ENCODE data around the gene WDR7. TPM values are rescaled to one million over a fixed set of nuclear protein-coding genes. Genes with fewer than 3 reads are reported as not detected.

WDR7 gene
- total and polyA plus RNA-seq, 3 experiments from 2014 or later, result 20.5 to 21.9 (median 20.6) TPM

GRCh38 chr18:57073501-57074187 is 422.5 kb downstream of the WDR7 start:
- Histone ChIP-seq H3K4me3 (ENCODE audit: low read length) (no peak overlapping the region), H3K9me3 (ENCODE audit: low read length) (no peaks in the 10 kb centered on the region), H3K27me3 (ENCODE audit: insufficient read depth, low read length, poor library complexity, severe bottlenecking) (no peaks in the 10 kb centered on the region), H3K36me3 (ENCODE audit: insufficient read depth, low read length) (no peaks in the 10 kb centered on the region), H3K4me1 (ENCODE audit: insufficient read depth, low read length) (peaks cover 11% of the 10 kb centered on the region), H3K27ac (ENCODE audit: low read depth, low read length) (no peak overlapping the region)
- no peak for DNase-seq
- Mint-ChIP-seq H3K4me3 (no peak overlapping the region), H3K9me3 (no peaks in the 10 kb centered on the region), H3K4me1 (peaks cover 12 to 23% (median 13%) of the 10 kb centered on the region in 3 donors), H3K27me3 (peaks cover 0 to 7% of the 10 kb centered on the region in 2 donors), H3K36me3 (no peaks in the 10 kb centered on the region), H3K27ac (no peak overlapping the region)
- ChIA-PET CTCF (no interaction called here), POLR2A (no interaction called here)

- ChIA-PET POLR2A (no interaction called here), CTCF (no interaction called here)
- peaks cover 2% of the 10 kb centered on the region in 2 donors for H3K27me3 Mint-ChIP-seq
- no peaks in the 10 kb centered on the region for H3K9me3 ChIP-seq (ENCODE audit: low read length)
- peaks cover 18 to 29% (median 21%) of the 10 kb centered on the region in 3 donors for H3K4me1 Mint-ChIP-seq
- H3K4me3 Mint-ChIP-seq, result peak overlapping the region in 1 of 7 donors; percentile 15
- no peaks in the 10 kb centered on the region for H3K36me3 ChIP-seq (ENCODE audit: insufficient read depth, low read length)
- H3K27ac Mint-ChIP-seq, result no peak overlapping the region
- no peak overlapping the region for H3K4me3 ChIP-seq (ENCODE audit: low read length)
- no peak for DNase-seq
- H3K36me3 Mint-ChIP-seq, result no peaks in the 10 kb centered on the region
- peaks cover 11% of the 10 kb centered on the region for H3K4me1 ChIP-seq (ENCODE audit: insufficient read depth, low read length)
- no peak overlapping the region for H3K27ac ChIP-seq (ENCODE audit: low read depth, low read length)
- H3K9me3 Mint-ChIP-seq, result no peaks in the 10 kb centered on the region
- no peaks in the 10 kb centered on the region for H3K27me3 ChIP-seq (ENCODE audit: insufficient read depth, low read length, poor library complexity, severe bottlenecking)
Measured at GRCh38 chr18:57075716-57076400, 424.7 kb downstream of the WDR7 start.

GRCh38 chr18:57077005-57077765 is 426.0 kb downstream of the WDR7 start:
- no peaks in the 10 kb centered on the region for H3K27me3 ChIP-seq (ENCODE audit: insufficient read depth, low read length, poor library complexity, severe bottlenecking)
- H3K27ac ChIP-seq (ENCODE audit: low read depth, low read length), result no peak overlapping the region
- no peak for DNase-seq
- H3K9me3 ChIP-seq (ENCODE audit: low read length), result no peaks in the 10 kb centered on the region
- Mint-ChIP-seq H3K4me3 (peak overlapping the region in 4 of 7 donors; percentile 24 to 83 (median 66)), H3K4me1 (peaks cover 18 to 29% (median 21%) of the 10 kb centered on the region in 3 donors), H3K9me3 (no peaks in the 10 kb centered on the region), H3K27me3 (peaks cover 2 to 4% of the 10 kb centered on the region in 2 donors), H3K27ac (peak overlapping the region in 4 of 8 donors; percentile 16 to 79 (median 48)), H3K36me3 (no peaks in the 10 kb centered on the region)
- ChIA-PET POLR2A (no interaction called here), CTCF (no interaction called here)
- no peaks in the 10 kb centered on the region for H3K36me3 ChIP-seq (ENCODE audit: insufficient read depth, low read length)
- peaks cover 11% of the 10 kb centered on the region for H3K4me1 ChIP-seq (ENCODE audit: insufficient read depth, low read length)
- H3K4me3 ChIP-seq (ENCODE audit: low read length), result no peak overlapping the region

- Mint-ChIP-seq H3K27me3 (peaks cover 2 to 4% of the 10 kb centered on the region in 2 donors), H3K4me1 (peaks cover 18 to 29% (median 21%) of the 10 kb centered on the region in 3 donors), H3K36me3 (no peaks in the 10 kb centered on the region), H3K4me3 (peak overlapping the region in 6 of 7 donors; percentile 19 to 83 (median 43)), H3K27ac (peak overlapping the region in 6 of 8 donors; percentile 3 to 79 (median 48)), H3K9me3 (peaks cover 0 to 4% (median 0%) of the 10 kb centered on the region in 5 donors)
- Histone ChIP-seq H3K9me3 (ENCODE audit: low read length) (no peaks in the 10 kb centered on the region), H3K4me1 (ENCODE audit: insufficient read depth, low read length) (peaks cover 11% of the 10 kb centered on the region), H3K4me3 (ENCODE audit: low read length) (no peak overlapping the region), H3K36me3 (ENCODE audit: insufficient read depth, low read length) (no peaks in the 10 kb centered on the region), H3K27me3 (ENCODE audit: insufficient read depth, low read length, poor library complexity, severe bottlenecking) (no peaks in the 10 kb centered on the region), H3K27ac (ENCODE audit: low read depth, low read length) (no peak overlapping the region)
- ChIA-PET POLR2A (no interaction called here), CTCF (no interaction called here)
- DNase-seq, result peak in 3 of 5 donors; percentile 6 to 57 (median 47)
Measured at GRCh38 chr18:57077786-57078552, 426.8 kb downstream of the WDR7 start.

- Histone ChIP-seq H3K36me3 (ENCODE audit: insufficient read depth, low read length) (no peaks in the 10 kb centered on the region), H3K4me1 (ENCODE audit: insufficient read depth, low read length) (peaks cover 11% of the 10 kb centered on the region), H3K9me3 (ENCODE audit: low read length) (no peaks in the 10 kb centered on the region), H3K4me3 (ENCODE audit: low read length) (no peak overlapping the region), H3K27me3 (ENCODE audit: insufficient read depth, low read length, poor library complexity, severe bottlenecking) (no peaks in the 10 kb centered on the region), H3K27ac (ENCODE audit: low read depth, low read length) (no peak overlapping the region)
- peaks cover 2 to 4% of the 10 kb centered on the region in 2 donors for H3K27me3 Mint-ChIP-seq
- ChIA-PET CTCF (no interaction called here), POLR2A (no interaction called here)
- peak overlapping the region in 1 of 8 donors; percentile 64 for H3K27ac Mint-ChIP-seq
- H3K4me3 Mint-ChIP-seq, result no peak overlapping the region
- H3K36me3 Mint-ChIP-seq, result no peaks in the 10 kb centered on the region
- no peak for DNase-seq
- H3K4me1 Mint-ChIP-seq, result peaks cover 18 to 31% (median 25%) of the 10 kb centered on the region in 3 donors
- peaks cover 0 to 7% (median 0%) of the 10 kb centered on the region in 5 donors for H3K9me3 Mint-ChIP-seq
Measured at GRCh38 chr18:57078614-57079013, 427.5 kb downstream of the WDR7 start.

GRCh38 chr18:57080479-57080878 is 429.3 kb downstream of the WDR7 start:
- no peak overlapping the region for H3K4me3 Mint-ChIP-seq
- DNase-seq, result no peak
- Histone ChIP-seq H3K27ac (ENCODE audit: low read depth, low read length) (no peak overlapping the region), H3K27me3 (ENCODE audit: insufficient read depth, low read length, poor library complexity, severe bottlenecking) (no peaks in the 10 kb centered on the region), H3K36me3 (ENCODE audit: insufficient read depth, low read length) (no peaks in the 10 kb centered on the region), H3K4me1 (ENCODE audit: insufficient read depth, low read length) (peaks cover 11% of the 10 kb centered on the region), H3K4me3 (ENCODE audit: low read length) (no peak overlapping the region), H3K9me3 (ENCODE audit: low read length) (no peaks in the 10 kb centered on the region)
- POLR2A ChIA-PET, result no interaction called here
- H3K27me3 Mint-ChIP-seq, result peaks cover 3 to 6% of the 10 kb centered on the region in 2 donors
- peaks cover 0 to 7% (median 2%) of the 10 kb centered on the region in 5 donors for H3K9me3 Mint-ChIP-seq
- CTCF ChIA-PET, result no interaction called here
- H3K36me3 Mint-ChIP-seq, result no peaks in the 10 kb centered on the region
- peaks cover 34 to 50% (median 43%) of the 10 kb centered on the region in 3 donors for H3K4me1 Mint-ChIP-seq
- no peak overlapping the region for H3K27ac Mint-ChIP-seq

- peaks cover 0 to 7% (median 2%) of the 10 kb centered on the region in 5 donors for H3K9me3 Mint-ChIP-seq
- H3K4me3 Mint-ChIP-seq, result no peak overlapping the region
- Histone ChIP-seq H3K9me3 (ENCODE audit: low read length) (no peaks in the 10 kb centered on the region), H3K27ac (ENCODE audit: low read depth, low read length) (no peak overlapping the region), H3K36me3 (ENCODE audit: insufficient read depth, low read length) (no peaks in the 10 kb centered on the region), H3K27me3 (ENCODE audit: insufficient read depth, low read length, poor library complexity, severe bottlenecking) (no peaks in the 10 kb centered on the region), H3K4me3 (ENCODE audit: low read length) (no peak overlapping the region), H3K4me1 (ENCODE audit: insufficient read depth, low read length) (peaks cover 11% of the 10 kb centered on the region)
- no peak overlapping the region for H3K27ac Mint-ChIP-seq
- CTCF ChIA-PET, result no interaction called here
- POLR2A ChIA-PET, result no interaction called here
- peaks cover 6 to 8% of the 10 kb centered on the region in 2 donors for H3K27me3 Mint-ChIP-seq
- H3K4me1 Mint-ChIP-seq, result peaks cover 34 to 44% (median 42%) of the 10 kb centered on the region in 3 donors
- H3K36me3 Mint-ChIP-seq, result no peaks in the 10 kb centered on the region
- DNase-seq, result no peak
Measured at GRCh38 chr18:57081899-57082298, 430.7 kb downstream of the WDR7 start.
